HS-27A (cell line): ENCODE results near the gene WNT8B.

Experiments used
- DNase-seq: peaks from one replicate; pipeline ENCODE4 v3.0.0-alpha.2; 2012; ENCODE audit warnings: low read depth, missing footprints

Gene WNT8B

GRCh38 chr10:100483876-100484666 is 21.3 kb downstream of the WNT8B start:
- no peak for DNase-seq

- no peak for DNase-seq
These were observed 22.6 kb downstream of the WNT8B start for GRCh38 chr10:100485366-100485765.

- no peak for DNase-seq
These were observed 23.1 kb downstream of the WNT8B start for GRCh38 chr10:100485801-100486495.

DNA sequence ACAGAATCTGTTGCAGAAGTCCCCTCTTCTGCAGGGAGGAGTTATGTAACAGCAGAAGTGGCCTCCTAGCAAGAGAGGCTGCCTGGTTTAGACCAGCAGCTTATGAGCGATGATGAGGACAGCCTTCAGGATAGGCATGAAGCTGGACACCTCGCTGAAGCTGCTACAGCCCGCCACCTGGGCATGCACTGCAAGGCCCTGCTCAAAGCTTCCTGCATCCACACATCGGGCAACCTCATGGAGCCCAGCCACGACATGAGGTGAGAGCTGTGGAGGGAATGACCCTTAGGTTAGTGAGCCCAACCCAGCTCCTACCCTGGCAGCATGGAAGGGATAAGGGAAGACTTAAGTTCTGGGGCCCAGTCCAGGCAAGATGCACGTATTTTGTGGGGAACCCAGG is 24.7 kb downstream of the WNT8B start:
- DNase-seq = no peak

- DNase-seq = no peak
These were observed 26.6 kb downstream of the WNT8B start for GRCh38 chr10:100489396-100489795.

DNA sequence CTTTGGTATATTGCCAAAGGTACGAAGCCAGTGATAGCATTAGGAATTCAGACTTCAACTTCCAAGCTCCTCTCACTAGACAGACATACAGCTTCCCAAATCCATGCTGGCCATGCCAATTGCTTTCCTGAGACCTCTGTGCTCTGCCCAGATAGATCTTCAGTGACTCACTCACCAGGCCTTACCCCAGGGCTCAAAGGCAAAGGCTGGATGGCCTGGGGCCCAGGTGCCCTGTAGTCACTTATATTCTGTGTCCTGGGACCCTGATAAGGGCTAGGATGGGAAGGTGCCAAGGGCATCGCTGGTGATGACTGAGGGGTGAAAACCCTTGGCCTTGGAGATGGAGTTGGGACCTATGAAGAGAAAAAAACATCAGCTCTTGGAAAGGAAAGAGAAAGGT is 27.7 kb downstream of the WNT8B start:
- DNase-seq = no peak

DNA sequence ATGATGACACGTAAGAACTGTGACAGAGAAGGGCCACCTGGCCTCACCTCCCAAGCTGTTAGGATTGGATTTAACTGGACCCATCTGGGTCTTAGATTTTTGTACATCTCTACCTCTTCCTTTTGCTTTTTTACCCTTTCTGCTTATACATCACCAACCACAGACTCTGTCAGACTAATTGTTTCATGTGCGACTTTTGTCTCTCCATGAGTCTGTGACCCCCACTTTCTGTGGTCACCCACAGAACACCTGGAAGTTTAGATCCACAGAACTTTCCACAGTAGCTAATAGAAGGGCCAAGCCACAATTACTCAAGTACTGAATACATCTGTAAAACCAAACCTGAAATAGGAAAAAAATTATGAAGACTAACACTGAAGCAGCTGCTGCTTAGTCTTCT is 33.8 kb downstream of the WNT8B start:
- DNase-seq = no peak

GRCh38 chr10:100498059-100498458 is 35.2 kb downstream of the WNT8B start:
- DNase-seq = no peak

- DNase-seq = no peak
These were observed 38.6 kb downstream of the WNT8B start for GRCh38 chr10:100501423-100501822.

- no peak for DNase-seq
These were observed 40.2 kb downstream of the WNT8B start for GRCh38 chr10:100502926-100503494.

- no peak for DNase-seq
These were observed 41.3 kb downstream of the WNT8B start for GRCh38 chr10:100504096-100504495.

- no peak for DNase-seq
These were observed 42.4 kb downstream of the WNT8B start for GRCh38 chr10:100505164-100505563.

DNA sequence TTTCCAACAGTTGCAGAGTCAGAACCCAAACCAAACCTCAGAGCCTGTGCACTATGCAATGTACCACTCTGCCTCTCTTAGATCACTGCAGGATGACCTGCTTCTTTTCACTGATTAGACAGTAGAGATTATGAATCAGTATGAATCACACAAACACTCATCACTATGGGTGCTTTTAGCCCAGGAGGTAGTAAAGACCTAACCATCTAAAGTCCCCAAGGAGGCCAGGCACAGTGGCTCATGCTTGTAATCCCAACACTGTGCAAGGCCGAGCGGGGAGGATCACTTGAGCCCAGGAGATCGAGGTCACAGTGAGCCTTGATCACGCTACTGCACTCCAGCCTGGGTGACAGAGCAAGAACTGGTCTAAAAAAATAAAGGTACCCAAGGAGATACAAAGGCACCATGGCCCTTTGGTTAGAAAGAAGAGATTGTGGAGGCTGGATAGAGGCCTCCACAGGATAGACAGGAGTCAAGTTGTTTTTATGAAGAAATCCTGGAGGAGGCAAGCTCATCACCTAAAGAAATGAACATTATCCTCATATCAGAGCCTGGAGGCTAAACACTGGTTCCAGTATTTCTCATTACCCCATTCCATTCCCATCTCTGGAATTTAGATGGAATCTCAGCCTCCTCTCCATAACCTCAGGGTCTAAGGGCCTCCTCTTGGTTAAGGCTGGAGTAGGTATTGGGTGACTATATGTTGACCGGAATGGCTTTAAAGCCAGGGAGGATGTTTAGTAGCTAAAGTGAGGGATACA is 44.0 kb downstream of the WNT8B start:
- no peak for DNase-seq

- DNase-seq = no peak
These were observed 44.5 kb downstream of the WNT8B start for GRCh38 chr10:100507357-100507732.

GRCh38 chr10:100508266-100508665 is 45.5 kb downstream of the WNT8B start:
- no peak for DNase-seq

GRCh38 chr10:100508691-100509150 is 45.9 kb downstream of the WNT8B start:
- no peak for DNase-seq

GRCh38 chr10:100509241-100509840 is 46.5 kb downstream of the WNT8B start:
- no peak for DNase-seq

GRCh38 chr10:100510533-100511308 is 47.9 kb downstream of the WNT8B start:
- no peak for DNase-seq

DNA sequence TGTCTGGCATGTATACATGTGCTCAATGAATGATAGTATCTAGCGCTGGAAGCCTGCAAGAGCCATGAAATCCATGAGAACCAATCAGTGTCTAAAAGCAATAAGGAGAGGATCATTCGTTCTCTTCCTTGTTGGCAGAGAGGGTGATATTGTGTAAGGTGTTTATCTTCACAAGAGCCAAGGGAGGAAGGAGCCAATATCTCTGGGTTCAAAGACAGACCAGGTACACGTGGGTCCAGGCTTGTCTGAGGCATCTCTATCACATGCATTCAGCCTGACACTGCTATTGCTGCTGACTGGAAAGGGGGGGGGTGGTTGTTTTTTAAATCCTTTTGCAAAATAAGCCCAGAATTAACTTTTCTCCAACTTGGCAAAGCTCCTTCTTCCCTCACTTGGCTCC is 52.8 kb downstream of the WNT8B start:
- DNase-seq = no peak

- DNase-seq = no peak
These were observed 54.0 kb downstream of the WNT8B start for GRCh38 chr10:100516847-100517246.

DNA sequence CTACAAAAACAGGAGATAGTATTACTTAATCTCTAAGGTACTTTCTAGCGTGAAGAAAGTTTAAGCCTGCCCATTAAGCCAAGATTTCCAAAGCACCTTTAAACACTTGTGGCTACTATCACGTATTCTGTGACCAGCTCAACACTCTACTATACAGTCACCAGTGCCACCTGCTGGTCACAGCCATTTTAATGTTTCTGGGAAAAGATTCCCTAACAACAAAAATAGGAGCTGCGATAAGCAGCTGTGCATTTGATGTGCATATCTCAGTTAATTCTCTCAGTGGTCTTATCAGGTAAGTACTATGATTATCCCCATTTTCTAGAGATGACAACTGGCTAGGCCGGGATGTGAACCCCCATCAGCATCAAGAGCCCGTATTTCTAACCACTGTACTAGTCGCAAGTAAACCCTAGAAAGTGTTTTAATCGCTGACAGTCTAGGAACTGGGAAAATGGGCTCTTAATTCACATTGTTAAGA is 56.0 kb downstream of the WNT8B start:
- DNase-seq = no peak
